ENCODE data around the gene SRGAP3.

GRCh38 chr3:9035473-9035872, 214.0 kb downstream of the SRGAP3 start:
- TF ChIP-seq ZFP30 (CRISPR knock-in tag; IDR thresholded peaks at IDR 0.05) = no peak
- TF ChIP-seq ISL1 (CRISPR knock-in tag; IDR thresholded peaks at IDR 0.05) = no peak
